MV-4-11 (cell line): ENCODE results near the gene PAFAH1B1.
"Not testable (repeated sequence)": the region's sequence is repeated elsewhere in the genome, so short reads cannot be mapped to it uniquely, and the experiment has no call there.

Experiments used
- DNase-seq: peaks from one replicate; lab custom pipeline; 2025; lab: John Stamatoyannopoulos, UW

PAFAH1B1 gene

DNA sequence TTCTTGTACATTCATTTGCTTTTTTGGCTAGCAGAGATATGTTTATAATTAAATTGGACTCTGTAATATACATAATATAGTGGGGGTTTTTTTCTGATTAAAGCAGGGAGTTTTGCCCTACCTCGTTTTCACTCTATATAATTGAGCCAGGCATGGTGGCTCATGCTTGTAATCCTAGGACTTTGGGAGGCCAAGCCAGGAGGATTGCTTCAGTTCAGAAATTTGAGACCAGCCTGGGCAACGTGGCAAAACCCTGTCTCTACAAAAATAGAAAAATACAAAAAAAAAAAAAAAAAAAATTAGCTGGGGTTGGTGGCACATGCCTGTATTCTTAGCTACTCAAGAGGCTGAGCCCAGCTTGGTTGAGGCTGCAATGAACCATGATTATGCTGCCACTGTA lies 42.2 kb downstream of the PAFAH1B1 start:
- no peak for DNase-seq

GRCh38 chr17:2636169-2636930 lies 42.9 kb downstream of the PAFAH1B1 start:
- DNase-seq, result no peak

- no peak for DNase-seq
These were observed 44.0 kb downstream of the PAFAH1B1 start for GRCh38 chr17:2637422-2637821.

- no peak for DNase-seq
These were observed 51.5 kb downstream of the PAFAH1B1 start for GRCh38 chr17:2644971-2645370.

DNA sequence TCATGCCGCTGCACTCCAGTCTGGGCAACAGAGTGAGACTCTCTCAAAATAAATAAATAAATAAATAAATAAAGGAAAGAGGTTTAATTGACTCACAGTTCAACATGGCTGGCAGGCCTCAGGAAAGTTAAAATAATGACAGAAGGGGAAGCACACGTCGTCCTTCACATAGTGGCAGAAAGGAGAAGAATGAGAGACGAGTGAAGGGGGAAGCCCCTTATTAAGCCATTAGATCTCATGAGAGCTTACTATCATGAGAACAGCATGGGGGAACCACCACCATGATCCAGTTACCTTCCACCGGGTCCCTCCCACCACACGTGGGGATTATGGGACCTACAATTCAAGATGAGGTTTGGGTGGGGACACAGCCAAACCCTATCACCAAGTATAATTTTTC lies 54.5 kb downstream of the PAFAH1B1 start:
- no peak for DNase-seq

DNA sequence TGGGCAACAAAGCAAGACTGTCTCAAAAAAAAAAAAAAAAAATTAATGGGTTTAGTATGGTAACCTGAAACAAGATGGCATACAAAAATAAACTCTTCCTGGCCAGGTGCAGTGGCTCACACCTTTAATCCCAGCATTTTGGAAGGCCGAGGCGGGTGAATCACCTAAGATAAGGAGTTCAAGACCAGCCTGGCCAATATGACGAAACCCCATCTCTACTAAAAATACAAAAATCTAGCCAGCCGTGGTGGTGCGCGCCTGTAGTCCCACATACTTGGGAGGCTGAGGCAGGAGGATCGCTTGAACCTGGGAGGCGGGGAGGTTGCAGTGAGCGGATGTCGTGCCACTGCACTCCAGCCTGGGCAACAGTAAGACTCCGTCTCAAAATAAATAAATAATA lies 55.7 kb downstream of the PAFAH1B1 start:
- no peak for DNase-seq

DNA sequence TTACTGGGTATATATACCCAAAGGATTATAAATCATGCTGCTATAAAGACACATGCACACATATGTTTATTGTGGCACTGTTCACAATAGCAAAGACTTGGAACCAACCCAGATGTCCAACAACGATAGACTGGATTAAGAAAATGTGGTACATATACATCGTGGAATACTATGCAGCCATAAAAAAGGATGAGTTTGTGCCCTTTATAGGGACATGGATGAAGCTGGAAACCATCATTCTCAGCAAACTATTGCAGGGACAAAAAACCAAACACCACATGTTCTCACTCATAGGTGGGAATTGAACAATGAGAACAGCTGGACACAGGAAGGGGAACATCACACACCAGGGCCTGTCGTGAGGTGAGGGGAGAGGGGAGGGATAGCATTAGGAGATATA lies 59.5 kb downstream of the PAFAH1B1 start:
- not testable (repeated sequence) for DNase-seq

- no peak for DNase-seq
These were observed 62.1 kb downstream of the PAFAH1B1 start for GRCh38 chr17:2655546-2655945.

GRCh38 chr17:2656283-2656682 lies 62.8 kb downstream of the PAFAH1B1 start:
- DNase-seq, result no peak

GRCh38 chr17:2659337-2659736 lies 65.9 kb downstream of the PAFAH1B1 start:
- peak; percentile 30 for DNase-seq

DNA sequence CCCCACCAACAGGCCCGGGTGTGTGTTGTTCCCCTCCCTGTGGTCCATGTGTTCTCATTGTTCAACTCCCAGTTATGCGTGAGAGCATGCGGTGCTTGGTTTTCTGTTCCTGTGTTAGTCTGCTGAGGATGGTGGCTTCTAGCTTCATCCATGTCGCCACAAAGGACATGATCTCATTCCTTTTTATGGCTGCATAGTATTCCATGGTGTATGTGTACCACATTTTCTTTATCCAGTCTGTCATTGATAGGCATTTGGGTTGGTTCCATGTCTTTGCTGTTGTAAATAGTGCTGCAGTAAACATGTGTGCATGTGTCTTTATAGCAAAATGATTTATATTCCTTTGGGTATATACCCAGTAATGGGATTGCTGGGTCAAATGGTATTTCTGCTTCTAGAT lies 67.0 kb downstream of the PAFAH1B1 start:
- not testable (repeated sequence) for DNase-seq

- no peak for DNase-seq
These were observed 78.6 kb downstream of the PAFAH1B1 start for GRCh38 chr17:2672026-2672425.

GRCh38 chr17:2679247-2679646 lies 85.8 kb downstream of the PAFAH1B1 start:
- not testable (repeated sequence) for DNase-seq

GRCh38 chr17:2680961-2681360 lies 87.5 kb downstream of the PAFAH1B1 start:
- DNase-seq, result no peak

GRCh38 chr17:2681650-2682049 lies 88.2 kb downstream of the PAFAH1B1 start:
- DNase-seq, result no peak

DNA sequence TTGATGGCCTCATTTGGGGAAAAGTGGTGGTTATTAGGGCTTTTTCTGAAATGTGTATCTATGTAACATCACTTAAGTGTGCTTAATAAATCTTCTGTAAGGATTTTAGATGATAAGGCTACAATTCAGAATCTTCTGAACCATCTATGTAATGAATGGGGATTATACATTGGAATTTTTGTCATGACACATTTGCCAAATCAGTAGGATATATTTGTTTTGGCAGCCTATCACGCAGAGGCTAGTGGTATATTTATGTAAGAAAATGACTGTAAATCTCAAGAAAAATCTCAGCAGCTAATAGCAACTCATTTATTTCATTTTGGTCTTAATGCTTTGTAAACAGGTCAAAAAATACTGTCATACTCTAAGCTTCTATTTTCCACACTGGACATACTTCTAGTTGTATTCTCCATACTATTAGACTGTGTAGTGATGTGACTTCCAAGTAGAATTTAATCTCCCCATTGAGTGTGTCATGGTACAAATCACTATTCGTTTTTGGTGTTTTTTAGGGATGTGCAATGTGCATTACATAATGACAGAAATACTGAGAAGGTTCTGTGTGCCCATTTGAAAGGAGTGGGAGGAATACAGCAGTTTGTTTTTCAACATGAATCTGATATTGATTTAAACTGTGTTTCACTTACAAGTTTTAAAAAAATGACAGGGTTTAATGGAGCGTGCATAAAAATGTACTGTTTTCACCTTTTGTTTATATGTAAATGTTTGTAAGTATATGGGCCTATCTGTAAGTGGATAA lies 88.9 kb downstream of the PAFAH1B1 start:
- DNase-seq, result no peak

- DNase-seq, result no peak
These were observed 90.5 kb downstream of the PAFAH1B1 start for GRCh38 chr17:2683912-2684311.

DNA sequence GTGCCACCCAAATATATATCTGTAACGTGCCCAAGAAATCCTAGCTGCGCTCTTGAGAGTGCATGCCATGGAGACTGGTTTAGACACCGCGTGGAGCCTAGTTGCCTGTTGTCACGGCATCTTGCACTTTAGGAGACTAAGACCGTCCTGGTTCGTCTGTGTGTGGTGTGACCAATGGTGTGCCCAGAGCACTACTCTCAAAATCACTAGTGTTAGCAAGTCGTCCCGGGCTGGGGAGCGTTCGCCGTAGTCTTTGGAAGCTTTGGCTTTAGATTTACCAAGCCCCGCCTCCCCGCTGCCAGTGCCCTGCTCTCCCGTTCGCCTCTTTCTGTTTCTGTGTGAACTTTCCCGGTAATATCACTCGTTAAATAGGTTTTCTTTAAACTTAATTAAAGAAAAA lies 91.1 kb downstream of the PAFAH1B1 start:
- no peak for DNase-seq

- no peak for DNase-seq
These were observed 92.2 kb downstream of the PAFAH1B1 start for GRCh38 chr17:2685696-2686095.

DNA sequence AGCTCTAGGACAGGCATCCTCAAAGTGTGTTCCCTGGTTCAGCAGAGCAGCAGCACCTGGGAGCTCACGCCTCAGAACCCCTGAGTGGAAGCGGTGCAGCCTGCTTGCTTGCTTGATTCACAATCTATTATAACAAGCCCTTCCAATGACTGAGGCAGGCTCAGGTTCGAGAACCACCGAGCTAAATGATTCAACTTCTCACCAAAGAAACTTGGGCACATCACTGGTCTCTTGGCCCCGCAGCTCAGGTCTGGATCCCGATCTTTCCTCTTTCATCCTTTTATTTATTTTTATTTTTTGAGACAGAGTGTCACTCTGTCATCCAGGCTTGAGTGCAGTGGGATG lies 93.6 kb downstream of the PAFAH1B1 start:
- DNase-seq, result no peak

DNA sequence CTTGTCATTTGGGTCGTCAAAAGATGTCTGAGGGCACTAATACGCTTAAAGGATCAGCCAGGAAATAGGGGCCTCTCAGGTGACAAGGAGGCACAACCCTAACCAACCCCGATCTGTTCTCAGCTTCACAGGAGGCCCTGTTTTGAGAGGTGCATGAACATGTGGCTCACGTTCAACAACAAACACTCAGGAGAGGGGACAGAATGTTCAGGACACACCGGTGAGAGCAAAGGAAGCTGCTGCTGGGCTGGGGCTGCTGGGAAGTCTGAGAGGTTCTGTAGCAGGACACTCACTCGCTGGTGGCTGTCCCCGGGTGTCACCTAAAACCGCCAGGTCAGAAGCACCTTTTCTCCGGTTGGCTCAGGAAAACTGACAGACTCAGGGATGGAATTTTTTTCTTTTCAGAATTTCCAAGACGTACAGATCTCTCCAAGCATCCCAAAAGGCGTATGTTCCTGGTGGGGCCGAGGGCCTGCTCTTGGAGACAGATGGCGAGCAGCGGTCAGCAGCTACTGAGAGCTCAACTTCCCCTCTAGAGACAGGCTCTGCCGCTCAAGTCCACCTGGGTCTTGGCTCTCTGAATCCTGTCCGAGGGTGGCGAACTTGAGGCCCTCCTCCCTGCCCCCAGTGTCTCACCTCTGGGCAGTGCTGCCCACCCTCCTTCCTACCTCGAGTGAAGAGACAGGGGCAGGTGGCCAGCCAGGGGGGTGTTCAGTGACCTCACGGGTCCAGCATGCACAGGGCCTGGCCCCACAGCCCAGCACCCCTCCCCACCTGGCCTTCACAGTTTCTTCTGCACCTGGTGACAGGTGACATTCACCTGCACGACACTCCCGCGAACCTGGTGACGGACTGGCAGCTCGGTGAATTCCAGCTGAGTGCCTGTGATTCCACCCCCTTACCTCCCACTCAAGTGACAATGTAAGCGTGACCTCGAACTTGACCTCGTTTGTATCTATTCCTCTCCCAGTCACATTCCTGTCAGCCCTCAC lies 95.2 kb downstream of the PAFAH1B1 start:
- DNase-seq, result no peak

- DNase-seq, result no peak
These were observed 96.1 kb downstream of the PAFAH1B1 start for GRCh38 chr17:2689411-2690164.
